Liver (tissue), 2 donors: Measurements from ENCODE around the gene FAT1.

Experiments used
- CTCF ChIP-seq: fragments of 150-350 bp; IDR thresholded peaks from 2 replicates; pipeline ENCODE4 v1.5.1; 2017; ENCODE audit warnings: improper control_type of control experiment, low read depth, low read length; ENCODE audit not compliant: missing input control
- YY1 ChIP-seq: IDR thresholded peaks from 2 replicates; pipeline ENCODE4 v1.6.1; 2016; ENCODE audit warnings: antibody characterized with exemption, mild to moderate bottlenecking
- donor health status: healthy.

GRCh38 chr4:186651181-186651603 lies 72.5 kb downstream of the FAT1 start:
- TF ChIP-seq CTCF (no peak), YY1 (no peak)
